Liver (tissue), 3 donors: ENCODE measurements around the gene GRK5.

Source experiments
- ATF3 ChIP-seq: IDR thresholded peaks from 2 replicates; pipeline ENCODE4 v1.6.1; 2016; ENCODE audit warnings: antibody characterized with exemption
- CTCF ChIP-seq: fragments of 150-350 bp; IDR thresholded peaks from 2 replicates; pipeline ENCODE4 v1.5.1; 2017; ENCODE audit warnings: improper control_type of control experiment, low read depth, low read length; ENCODE audit not compliant: missing input control
- EGR1 ChIP-seq, 2 donors: IDR thresholded peaks; 2 replicates each; pipeline ENCODE4 v1.6.1; 2016 to 2018; ENCODE audit warnings: antibody characterized with exemption in 2 of 2, low read depth in 2 of 2
- FOXA2 ChIP-seq: IDR thresholded peaks from 2 replicates; pipeline ENCODE4 v1.6.1; 2016; ENCODE audit warnings: antibody characterized with exemption
- GABPA ChIP-seq, 2 donors: IDR thresholded peaks in 1 of 2; conservative IDR thresholded peaks in 1 of 2; 2 replicates each; pipeline ENCODE4 v1.6.1; 2016; ENCODE audit warnings: antibody characterized with exemption in 2 of 2, mild to moderate bottlenecking in 1 of 2, moderate library complexity in 1 of 2
- HNF4A ChIP-seq, 2 donors: conservative IDR thresholded peaks; 2 replicates each; pipeline ENCODE4 v1.6.1; 2016; ENCODE audit warnings: antibody characterized with exemption in 2 of 2, mild to moderate bottlenecking in 2 of 2
- JUND ChIP-seq, 2 donors: IDR thresholded peaks; 2 replicates each; pipeline ENCODE4 v1.6.1; 2016; ENCODE audit warnings: antibody characterized with exemption in 2 of 2
- MAX ChIP-seq: IDR thresholded peaks from 2 replicates; pipeline ENCODE4 v1.6.1; 2016; ENCODE audit warnings: antibody characterized with exemption
- RAD21 ChIP-seq, 2 donors: IDR thresholded peaks; 2 replicates each; pipeline ENCODE4 v1.6.1; 2016; ENCODE audit warnings: antibody characterized with exemption in 2 of 2, mild to moderate bottlenecking in 2 of 2
- REST ChIP-seq: IDR thresholded peaks from 2 replicates; pipeline ENCODE4 v1.6.1; 2016; ENCODE audit warnings: antibody characterized with exemption, mild to moderate bottlenecking
- RXRA ChIP-seq, 2 donors: IDR thresholded peaks; 2 replicates each; pipeline ENCODE4 v1.6.1; 2017 to 2018; ENCODE audit warnings: antibody characterized with exemption in 2 of 2, mild to moderate bottlenecking in 1 of 2
- SP1 ChIP-seq: IDR thresholded peaks from 2 replicates; pipeline ENCODE4 v1.6.1; 2018; ENCODE audit warnings: antibody characterized with exemption, mild to moderate bottlenecking
- YY1 ChIP-seq: IDR thresholded peaks from 2 replicates; pipeline ENCODE4 v1.6.1; 2016; ENCODE audit warnings: antibody characterized with exemption, mild to moderate bottlenecking
- ZBTB33 ChIP-seq: IDR thresholded peaks from 2 replicates; pipeline ENCODE4 v1.6.1; 2016; ENCODE audit warnings: antibody characterized with exemption
- donor health status: healthy.
- donor health status: healthy.

GRCh38 chr10:119301397-119301796, 94.0 kb downstream of the GRK5 start:
- TF ChIP-seq CTCF (no peak), SP1 (no peak), RAD21 (IDR thresholded peaks at IDR 0.05) (no peak), MAX (no peak), REST (no peak), HNF4A (conservative IDR thresholded peaks at IDR 0.05) (no peak), ATF3 (no peak), ZBTB33 (no peak), JUND (IDR thresholded peaks at IDR 0.05) (no peak), RXRA (IDR thresholded peaks at IDR 0.05) (no peak), GABPA (IDR thresholded peaks at IDR 0.05 in 1 of 2, conservative IDR thresholded peaks at IDR 0.05 in 1 of 2) (no peak), EGR1 (IDR thresholded peaks at IDR 0.05; ENCODE audit: low read depth in 2 of 2) (no peak), YY1 (no peak), FOXA2 (no peak)
